ENCODE results near the gene FNDC3A. TPM values are rescaled to one million over a fixed set of nuclear protein-coding genes. Genes with fewer than 3 reads are reported as not detected.

FNDC3A gene
- total RNA-seq, 1 experiment from 2014 or later = 15.6 TPM

DNA sequence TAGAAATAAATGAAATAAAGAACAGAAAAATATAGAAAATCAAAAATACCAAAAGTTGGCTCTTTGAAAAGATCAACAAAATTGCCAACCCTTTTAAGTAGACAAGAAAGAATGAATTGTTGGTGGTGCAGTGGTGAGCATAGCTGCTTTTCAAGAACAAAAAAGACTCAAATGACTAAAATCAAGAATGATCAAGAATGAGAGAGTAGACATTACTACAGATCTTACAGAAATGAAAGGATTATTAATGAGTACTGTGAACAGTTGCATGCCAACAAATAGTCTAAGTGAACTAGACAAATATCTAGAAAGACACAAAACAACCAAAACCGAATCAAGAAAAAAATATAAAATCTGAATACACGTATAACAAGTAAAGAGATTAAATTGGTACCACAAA, 53.9 kb downstream of the FNDC3A start:
- Histone ChIP-seq H3F3A (ENCODE audit: low read length, unreplicated experiment) (no peaks in the 10 kb centered on the region), H3K4me2 (ENCODE audit: low read length) (no peak overlapping the region), H3K36me3 (ENCODE audit: low read depth, low read length) (no peaks in the 10 kb centered on the region; the same call in 1 of the 2 replicates), H3K9me2 (replicated peaks; ENCODE audit: low read length) (no peaks in the 10 kb centered on the region), H2AFZ (ENCODE audit: low read length) (no peak overlapping the region), H4K20me1 (ENCODE audit: low read length) (no peaks in the 10 kb centered on the region), H3K9me3 (ENCODE audit: low read length) (no peaks in the 10 kb centered on the region), H3K27me3 (ENCODE audit: low read length) (no peaks in the 10 kb centered on the region), H3K4me1 (ENCODE audit: insufficient read depth, low read length) (peaks cover 1% of the 10 kb centered on the region; the same call in 1 of the 2 replicates), H3K9ac (ENCODE audit: low read length) (no peak overlapping the region), H3K27ac (ENCODE audit: low read length) (no peak overlapping the region), H3K79me2 (ENCODE audit: low read length) (peaks cover under 1% of the 10 kb centered on the region; the same call in 1 of the 2 replicates), H3K4me3 (ENCODE audit: low read length) (no peak overlapping the region)
- no peak for ATAC-seq
- ChIA-PET POLR2A (ENCODE audit: unreplicated experiment) (no interaction called here), CTCF (no interaction called here)
- intact Hi-C loops (cut with micrococcal nuclease) = no loop called here
- no TSS peak for BruUV-seq (replicated peaks)
- no peak for DNase-seq
- TF ChIP-seq EZH2 (IDR thresholded peaks at IDR 0.05; ENCODE audit: low read length, unreplicated experiment) (no peak), EZH2phosphoT487 (IDR thresholded peaks at IDR 0.05; ENCODE audit: borderline replicate concordance, low read length) (no peak), CTCF (conservative IDR thresholded peaks at IDR 0.05; ENCODE audit: low read depth, low read length) (no peak)

DNA sequence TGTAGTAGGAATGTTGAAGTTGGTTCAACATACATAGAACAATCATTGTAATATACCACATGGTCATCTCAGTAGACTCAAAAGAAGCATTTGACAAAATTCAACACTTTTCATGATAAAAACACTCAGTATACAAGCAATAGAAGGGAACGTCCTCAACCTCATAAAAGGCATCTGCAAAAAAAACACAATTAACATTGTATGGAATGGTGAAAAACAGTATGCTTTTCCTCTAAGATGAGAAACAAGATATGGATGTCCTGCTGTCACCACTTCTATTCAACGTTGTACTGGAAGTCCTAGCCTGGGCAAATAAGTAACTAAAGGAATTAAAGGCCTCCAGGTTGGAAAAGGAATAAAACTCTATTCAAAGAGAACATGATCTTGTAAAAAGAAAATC, 54.5 kb downstream of the FNDC3A start:
- no peaks in the 10 kb centered on the region for H3K79me2 ChIP-seq (ENCODE audit: low read length)
- ATAC-seq = no peak
- POLR2A ChIA-PET (ENCODE audit: unreplicated experiment) = no interaction called here

More for the DNA sequence above, 54.5 kb downstream of the FNDC3A start:
- Histone ChIP-seq H3K9me3 (ENCODE audit: low read length) (no peaks in the 10 kb centered on the region), H3K36me3 (ENCODE audit: low read depth, low read length) (no peaks in the 10 kb centered on the region; the same call in 1 of the 2 replicates), H3K4me2 (ENCODE audit: low read length) (no peak overlapping the region), H3K27ac (ENCODE audit: low read length) (no peak overlapping the region), H3K4me3 (ENCODE audit: low read length) (no peak overlapping the region), H3F3A (ENCODE audit: low read length, unreplicated experiment) (no peaks in the 10 kb centered on the region), H4K20me1 (ENCODE audit: low read length) (no peaks in the 10 kb centered on the region), H2AFZ (ENCODE audit: low read length) (no peak overlapping the region), H3K4me1 (ENCODE audit: insufficient read depth, low read length) (no peaks in the 10 kb centered on the region), H3K9me2 (replicated peaks; ENCODE audit: low read length) (no peaks in the 10 kb centered on the region), H3K27me3 (ENCODE audit: low read length) (no peaks in the 10 kb centered on the region), H3K9ac (ENCODE audit: low read length) (no peak overlapping the region)
- DNase-seq = no peak
- BruUV-seq (replicated peaks) = no TSS peak
- intact Hi-C loops (cut with micrococcal nuclease) = no loop called here
- CTCF ChIA-PET = no interaction called here
- TF ChIP-seq CTCF (conservative IDR thresholded peaks at IDR 0.05; ENCODE audit: low read depth, low read length) = no peak
- TF ChIP-seq EZH2 (IDR thresholded peaks at IDR 0.05; ENCODE audit: low read length, unreplicated experiment) = no peak
- no peak for TF ChIP-seq EZH2phosphoT487 (IDR thresholded peaks at IDR 0.05; ENCODE audit: borderline replicate concordance, low read length)
